Measurements from ENCODE around the gene ATF6B. TPM values are rescaled to one million over a fixed set of nuclear protein-coding genes. Genes with fewer than 3 reads are reported as not detected.

ATF6B gene
- total and polyA plus RNA-seq, 2 of the 8 experiments (the other 6 are each of a cell fraction or from before 2014, with no cell fraction given), result 38.1 to 42.2 TPM

DNA sequence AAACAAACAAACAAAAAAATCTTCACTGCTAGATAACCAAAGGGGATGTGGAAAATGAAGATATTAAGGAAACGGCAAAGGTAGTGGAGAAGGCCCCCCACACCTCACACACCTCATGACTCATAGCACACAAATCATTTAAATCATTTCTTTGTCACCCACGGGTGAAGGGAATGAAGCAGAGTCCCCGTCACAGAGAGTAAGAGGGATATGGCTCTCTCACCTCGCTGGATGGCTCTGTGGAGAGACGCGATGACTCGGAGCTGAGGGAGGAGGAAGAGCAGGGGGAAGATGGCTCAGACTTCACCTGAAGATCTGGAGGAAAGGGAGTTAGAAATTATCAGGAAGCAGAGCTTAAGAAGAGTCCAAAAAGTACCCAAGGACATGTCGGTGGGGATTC is 1.2 kb downstream of the ATF6B start:
- Histone ChIP-seq H3K4ac (replicated peaks; ENCODE audit: insufficient read length, low read depth, low read length) (no peak overlapping the region), H3K36me3 (ENCODE audit: control insufficient read depth in 2 of 4, insufficient read depth in 4 of 4, low read length in 3 of 4) (peaks cover 0 to 10% (median 4%) of the 10 kb centered on the region in 4 experiments; a peak in 4 of 8 replicates), H3K18ac (ENCODE audit: extremely low read depth, low read length) (no peak overlapping the region), H2BK15ac (ENCODE audit: low read length) (0 out of 2 replicates have a peak overlapping the region, but pooled peaks have one; percentile 37), H2BK12ac (ENCODE audit: low read depth, low read length) (peak overlapping the region; percentile 17; the same call in 1 of the 2 replicates), H3K27ac (ENCODE audit: low read depth, low read length) (peak overlapping the region; percentile 98; the same call in 1 of the 2 replicates), H3K79me2 (ENCODE audit: control insufficient read depth in 1 of 2, insufficient read depth in 2 of 2, low read length in 2 of 2) (peaks cover 0 to 12% of the 10 kb centered on the region in 2 experiments; a peak in 1 of 4 replicates), H3K23ac (ENCODE audit: insufficient read length) (no peak overlapping the region), H3K4me2 (ENCODE audit: insufficient read depth in 1 of 2, low read depth in 2 of 2, low read length in 2 of 2) (peak overlapping the region; percentile 82 to 98), H4K91ac (replicated peaks; ENCODE audit: insufficient read length, low read length) (no peak overlapping the region), H3K4me1 (replicated peaks in 1 of 4; ENCODE audit: control insufficient read depth in 3 of 4, insufficient read depth in 4 of 4, low read length in 3 of 4) (peaks cover 3 to 19% (median 8%) of the 10 kb centered on the region in 4 experiments; a peak in 6 of 7 replicates), H3K4me3 (ENCODE audit: extremely low read depth in 1 of 4, insufficient read depth in 2 of 4, low read depth in 3 of 4, low read length in 4 of 4) (peak overlapping the region; percentile 95 to 100 (median 99); a peak in 6 of 8 replicates), H4K8ac (ENCODE audit: extremely low read depth, insufficient read depth, low read length) (no peak overlapping the region), H3K27me3 (replicated peaks in 1 of 4; ENCODE audit: control insufficient read depth in 3 of 4, extremely low read depth in 1 of 4, insufficient read depth in 3 of 4, low read length in 3 of 4) (no peaks in the 10 kb centered on the region), H4K20me1 (replicated peaks in 1 of 2; ENCODE audit: control insufficient read depth in 1 of 2, insufficient read depth in 2 of 2, low read length in 2 of 2) (peaks cover 0 to 1% of the 10 kb centered on the region in 2 experiments), H3K56ac (replicated peaks; ENCODE audit: insufficient read length, low read depth, low read length) (no peak overlapping the region), H3K9ac (replicated peaks in 1 of 4; ENCODE audit: extremely low read depth in 1 of 4, low read depth in 3 of 4, low read length in 3 of 4) (peak overlapping the region in 3 of 4 experiments; percentile 96 to 97 (median 96); a peak in 6 of 7 replicates), H3K14ac (ENCODE audit: insufficient read length) (no peak overlapping the region), H3K79me1 (ENCODE audit: low read depth, low read length) (peaks cover 2% of the 10 kb centered on the region; the same call in 1 of the 2 replicates), H4K5ac (ENCODE audit: insufficient read length, low read depth, low read length) (no peak overlapping the region), H2AFZ (ENCODE audit: low read length) (no peak overlapping the region), H3K23me2 (ENCODE audit: low read depth, low read length) (peaks cover 5% of the 10 kb centered on the region), H3K9me3 (ENCODE audit: insufficient read depth in 2 of 2, low read depth in 1 of 2, low read length in 1 of 2) (no peaks in the 10 kb centered on the region), H2BK120ac (replicated peaks; ENCODE audit: low read depth, low read length) (no peak overlapping the region), H2BK5ac (ENCODE audit: low read depth, low read length) (no peak overlapping the region), H2BK20ac (ENCODE audit: low read length) (no peak overlapping the region), H2AK5ac (ENCODE audit: low read depth, low read length) (no peak overlapping the region)
- no peak for FAIRE-seq
- POLR2A ChIA-PET (ENCODE audit: partially characterized antibody), result interaction anchor here (1.0 to 6.5 kb wide), 7 partner anchors 13 to 51 kb away, joined by 3 to 70 read pairs (median 15); partner anchors contain the start of genes AGPAT1, EGFL8, PRRT1 and RNF5
- DNase-seq (ENCODE audit: low read depth in 1 of 2, low spot score in 2 of 2), result no peak
- no peak for TF ChIP-seq GABPA (IDR thresholded peaks at IDR 0.05; ENCODE audit: borderline replicate concordance, insufficient read depth, low read length)
- TF ChIP-seq SUZ12 (IDR thresholded peaks at IDR 0.05; ENCODE audit: low read length), result no peak
- TF ChIP-seq ASH2L (IDR thresholded peaks at IDR 0.05; ENCODE audit: low read length), result no peak
- no peak for TF ChIP-seq POLR2AphosphoS5 (IDR thresholded peaks at IDR 0.05; ENCODE audit: low read depth, low read length)
- no peak for TF ChIP-seq ZNF274 (IDR thresholded peaks at IDR 0.05; ENCODE audit: borderline replicate concordance, extremely low read depth, low read length)
- TF ChIP-seq TAF1 (IDR thresholded peaks at IDR 0.05; ENCODE audit: low read depth, low read length), result no peak
- TF ChIP-seq HDAC2 (IDR thresholded peaks at IDR 0.05; ENCODE audit: borderline replicate concordance in 1 of 2, low read depth in 2 of 2, low read length in 2 of 2), result no peak
- TF ChIP-seq, protein P1, sequence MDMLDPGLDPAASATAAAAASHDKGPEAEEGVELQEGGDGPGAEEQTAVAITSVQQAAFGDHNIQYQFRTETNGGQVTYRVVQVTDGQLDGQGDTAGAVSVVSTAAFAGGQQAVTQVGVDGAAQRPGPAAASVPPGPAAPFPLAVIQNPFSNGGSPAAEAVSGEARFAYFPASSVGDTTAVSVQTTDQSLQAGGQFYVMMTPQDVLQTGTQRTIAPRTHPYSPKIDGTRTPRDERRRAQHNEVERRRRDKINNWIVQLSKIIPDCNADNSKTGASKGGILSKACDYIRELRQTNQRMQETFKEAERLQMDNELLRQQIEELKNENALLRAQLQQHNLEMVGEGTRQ (IDR thresholded peaks at IDR 0.05; ENCODE audit: low read length), result no peak
- CTCF ChIA-PET (ENCODE audit: partially characterized antibody), result interaction anchor here (0.8 to 5.6 kb wide), 8 partner anchors 9 to 62 kb away, joined by 3 to 76 read pairs (median 7); partner anchors contain the start of gene PRRT1
- WGBS, 2 experiments (ENCODE audit: extremely low coverage in 1 of 2, insufficient coverage in 1 of 2, insufficient read length in 1 of 2, insufficient replicate concordance in 2 of 2, low coverage in 1 of 2, low lambda C conversion rate in 2 of 2, missing lambda C conversion rate in 1 of 2), result 86% methylated on average over 8 of the region's 8 CpGs; no CpG with 5 or more reads in 1 of the 2 experiments

Measured in H1 (cell line).